GM19043 (cell line): ENCODE results near the gene SEC14L6.
"Not testable (repeated sequence)": the region's sequence is repeated elsewhere in the genome, so short reads cannot be mapped to it uniquely, and the experiment has no call there.

Experiments
- ATAC-seq: cut with Tn5 transposase; IDR thresholded peaks from one replicate; pipeline ENCODE4 v1.9.1; 2021; ENCODE audit warnings: low read depth; ENCODE audit not compliant: unreplicated experiment

Gene SEC14L6

GRCh38 chr22:30568137-30568805 lies 21.7 kb upstream of the SEC14L6 start:
- ATAC-seq = no peak

DNA sequence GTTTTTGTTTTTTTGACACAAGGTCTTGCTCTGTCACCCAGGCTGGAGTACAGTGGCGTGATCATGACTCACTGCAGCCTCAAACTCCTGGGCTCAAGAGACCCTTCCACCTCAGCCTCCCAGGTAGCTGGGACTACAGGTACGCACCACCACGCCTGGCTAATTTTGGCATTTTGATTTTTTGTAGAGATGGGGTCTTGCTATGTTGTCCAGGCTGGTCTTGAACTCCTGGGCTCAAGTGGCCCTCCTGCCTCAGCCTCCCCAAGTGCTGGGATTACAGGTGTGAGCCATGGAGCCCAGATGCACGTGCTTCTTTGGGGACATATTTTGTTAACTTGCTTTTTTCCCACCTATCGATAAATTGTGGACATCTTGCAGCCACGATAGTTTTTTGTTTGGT lies 20.7 kb upstream of the SEC14L6 start:
- not testable (repeated sequence) for ATAC-seq

- ATAC-seq = no peak
Measured at GRCh38 chr22:30566125-30566524, 19.6 kb upstream of the SEC14L6 start.

- no peak for ATAC-seq
Measured at GRCh38 chr22:30565341-30565740, 18.8 kb upstream of the SEC14L6 start.

- ATAC-seq = no peak
Measured at GRCh38 chr22:30564761-30565119, 18.2 kb upstream of the SEC14L6 start.

- no peak for ATAC-seq
Measured at GRCh38 chr22:30564045-30564760, 17.7 kb upstream of the SEC14L6 start.

DNA sequence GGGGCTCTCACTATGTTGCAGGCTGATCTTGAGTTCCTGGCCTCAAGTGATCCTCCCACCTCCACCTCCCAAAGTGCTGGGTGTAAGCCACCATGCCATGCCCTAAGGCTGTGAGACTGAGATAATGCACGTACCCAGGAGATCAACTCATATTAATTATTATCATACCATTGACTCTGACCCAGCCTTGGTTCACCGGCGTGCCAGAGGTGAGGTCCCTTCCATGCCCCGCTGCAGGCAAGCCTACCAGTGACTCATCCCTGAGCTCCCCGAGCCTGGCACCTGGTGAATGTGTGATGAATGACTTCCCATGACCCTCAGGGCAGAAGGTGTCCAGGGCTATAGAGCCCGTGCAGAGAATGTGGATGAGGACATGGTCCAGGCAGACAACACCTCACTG lies 15.8 kb upstream of the SEC14L6 start:
- ATAC-seq = no peak

- ATAC-seq = no peak
Measured at GRCh38 chr22:30561402-30562189, 15.1 kb upstream of the SEC14L6 start.

GRCh38 chr22:30560643-30561202 lies 14.2 kb upstream of the SEC14L6 start:
- not testable (repeated sequence) for ATAC-seq

DNA sequence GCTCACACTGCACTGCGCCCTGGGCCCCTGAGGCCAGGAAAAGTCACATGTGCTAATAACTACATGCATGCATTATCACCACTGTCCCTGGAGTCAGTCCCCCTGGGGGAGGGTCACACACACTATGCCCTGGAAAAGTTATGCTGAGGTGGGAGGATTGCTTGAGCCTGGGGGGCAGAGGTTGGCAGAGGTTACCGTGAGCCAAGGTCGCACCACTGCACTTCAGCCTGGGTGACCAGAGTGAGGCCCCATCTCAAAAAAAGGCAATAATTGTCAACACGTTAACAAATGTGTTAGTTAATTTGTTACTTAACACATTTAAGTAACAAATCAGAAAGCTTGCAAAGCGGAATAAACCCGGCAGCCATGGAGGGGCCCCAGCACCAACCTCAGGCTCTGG lies 13.3 kb upstream of the SEC14L6 start:
- no peak for ATAC-seq

DNA sequence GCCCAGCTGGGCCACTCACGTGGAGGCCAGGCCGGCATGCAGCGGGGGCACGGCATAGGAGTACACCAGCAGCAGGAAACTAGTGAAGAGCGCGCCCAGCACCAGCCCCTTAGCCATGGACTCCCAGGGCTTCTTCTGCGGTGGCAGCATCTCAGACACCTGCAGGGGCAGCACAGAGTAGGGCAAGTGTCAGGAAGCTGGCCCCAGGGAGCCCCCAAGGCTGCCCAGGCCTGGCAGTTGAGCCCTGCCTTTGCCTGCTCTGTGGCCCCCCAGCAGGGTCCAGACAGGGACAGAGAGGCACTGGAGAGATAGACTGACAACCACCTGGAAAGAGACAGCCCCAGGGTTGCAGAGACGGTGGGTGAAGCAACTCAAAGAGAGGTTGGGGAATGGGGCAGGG lies 10.7 kb upstream of the SEC14L6 start:
- ATAC-seq = no peak

DNA sequence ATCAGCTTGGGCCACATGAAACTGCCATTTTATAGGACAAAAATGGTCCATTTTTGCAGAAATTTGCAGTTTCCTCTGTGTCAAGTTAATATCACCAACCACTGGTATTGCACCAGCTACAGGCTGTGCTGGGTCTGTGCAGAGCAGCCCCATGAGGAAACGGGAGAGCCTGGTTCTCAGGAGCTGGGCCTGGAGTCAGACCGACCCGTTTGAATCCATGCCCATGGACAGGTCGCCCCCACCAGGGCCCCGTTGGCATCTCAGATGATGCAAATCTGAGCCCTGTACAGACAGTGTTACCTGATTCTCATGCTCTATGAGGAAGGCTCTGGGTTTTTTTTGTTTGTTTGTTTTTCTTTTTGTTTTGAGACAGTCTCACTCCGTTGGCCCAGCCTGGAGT lies 9.8 kb upstream of the SEC14L6 start:
- no peak for ATAC-seq

GRCh38 chr22:30555282-30556210 lies 9.0 kb upstream of the SEC14L6 start:
- no peak for ATAC-seq

GRCh38 chr22:30553971-30554370 lies 7.4 kb upstream of the SEC14L6 start:
- ATAC-seq = no peak

- ATAC-seq = no peak
Measured at GRCh38 chr22:30552719-30553118, 6.2 kb upstream of the SEC14L6 start.

GRCh38 chr22:30551813-30552212 lies 5.3 kb upstream of the SEC14L6 start:
- not testable (repeated sequence) for ATAC-seq

DNA sequence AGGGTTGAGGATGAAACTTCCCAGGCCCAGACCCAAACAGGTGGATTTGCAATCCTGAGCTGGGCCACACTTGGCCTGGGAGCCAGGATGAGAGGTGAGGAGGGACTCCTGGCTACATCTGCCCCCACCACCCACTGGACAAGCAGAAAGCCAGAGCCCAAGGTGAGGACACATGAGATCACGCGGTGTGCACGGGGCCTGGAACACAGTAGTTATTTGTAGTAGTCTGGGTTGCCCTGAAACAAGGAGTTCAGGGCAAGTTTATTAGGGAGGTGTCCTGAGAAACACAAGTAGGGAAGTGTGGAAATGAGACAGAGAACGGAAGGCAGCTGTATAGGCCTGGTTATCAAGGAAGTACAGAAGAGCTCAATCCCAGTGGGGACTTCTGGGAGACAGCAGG lies 647 bp upstream of the SEC14L6 start:
- no peak for ATAC-seq

DNA sequence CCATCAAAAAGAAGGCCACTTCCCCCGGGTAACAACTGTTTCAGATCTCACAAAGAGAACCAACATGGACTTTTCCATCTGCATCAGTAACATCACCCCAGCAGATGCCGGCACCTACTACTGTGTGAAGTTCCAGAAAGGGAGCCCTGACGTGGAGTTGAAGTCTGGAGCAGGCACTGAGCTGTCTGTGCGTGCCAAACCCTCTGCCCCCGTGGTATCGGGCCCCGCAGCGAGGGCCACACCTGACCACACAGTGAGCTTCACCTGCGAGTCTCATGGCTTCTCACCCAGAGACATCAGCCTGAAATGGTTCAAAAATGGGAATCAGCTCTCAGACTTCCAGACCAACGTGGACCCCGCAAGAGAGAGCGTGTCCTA lies 3.7 kb downstream of the SEC14L6 start:
- no peak for ATAC-seq

GRCh38 chr22:30541961-30542810 lies 4.4 kb downstream of the SEC14L6 start:
- no peak for ATAC-seq
